ENCODE measurements around the gene INTS15.
"Not testable (repeated sequence)": the region's sequence is repeated elsewhere in the genome, so short reads cannot be mapped to it uniquely, and the experiment has no call there.

The INTS15 gene

GRCh38 chr7:6589829-6590644, at the start of gene INTS15:
Gene INTS15, plus strand, starts transcription at chr7:6590021. Its CDS starts 263 bp downstream, at chr7:6590284.
- no peak for FAIRE-seq

- no peak for FAIRE-seq
Measured at GRCh38 chr7:6542368-6542767, 47.5 kb upstream of the INTS15 start.

GRCh38 chr7:6545398-6546126, 44.3 kb upstream of the INTS15 start:
- FAIRE-seq = no peak

DNA sequence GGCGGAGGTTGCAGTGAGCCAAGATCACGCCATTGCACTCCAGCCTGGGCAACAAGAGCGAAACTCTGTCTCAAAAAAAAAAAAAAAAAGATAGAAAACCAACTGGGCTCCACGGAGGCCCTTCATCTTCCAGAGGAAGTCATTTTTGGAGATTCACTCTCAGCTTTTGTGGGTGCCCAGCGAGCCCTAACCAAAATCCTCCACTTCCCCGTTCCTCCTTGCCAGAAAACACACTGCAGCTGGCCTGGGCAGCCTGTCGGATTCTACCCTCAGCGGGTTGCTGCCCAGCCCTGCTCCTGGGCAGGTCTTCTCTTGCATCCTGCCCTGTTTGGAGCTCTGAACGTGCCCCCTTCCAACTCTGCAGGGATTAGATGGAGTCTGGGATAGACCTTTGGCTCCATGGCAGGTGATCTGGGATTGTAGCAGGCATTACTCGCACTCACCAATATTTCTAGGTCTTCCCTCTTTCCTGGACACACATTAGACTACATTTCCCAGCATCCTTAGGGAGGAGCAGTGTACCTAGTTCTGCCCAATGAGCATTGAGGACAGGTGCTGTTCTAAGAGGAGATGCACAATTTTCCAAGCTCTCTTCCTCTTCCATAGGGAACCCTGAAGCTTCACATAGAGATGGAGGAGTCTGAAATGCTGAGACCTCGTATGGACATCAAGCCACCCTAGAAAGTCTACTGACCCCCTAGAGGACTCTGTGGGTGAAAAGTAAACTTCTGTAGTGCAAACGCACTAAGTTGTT, 43.1 kb upstream of the INTS15 start:
- FAIRE-seq = no peak

GRCh38 chr7:6547400-6547799, 42.4 kb upstream of the INTS15 start:
- no peak for FAIRE-seq

DNA sequence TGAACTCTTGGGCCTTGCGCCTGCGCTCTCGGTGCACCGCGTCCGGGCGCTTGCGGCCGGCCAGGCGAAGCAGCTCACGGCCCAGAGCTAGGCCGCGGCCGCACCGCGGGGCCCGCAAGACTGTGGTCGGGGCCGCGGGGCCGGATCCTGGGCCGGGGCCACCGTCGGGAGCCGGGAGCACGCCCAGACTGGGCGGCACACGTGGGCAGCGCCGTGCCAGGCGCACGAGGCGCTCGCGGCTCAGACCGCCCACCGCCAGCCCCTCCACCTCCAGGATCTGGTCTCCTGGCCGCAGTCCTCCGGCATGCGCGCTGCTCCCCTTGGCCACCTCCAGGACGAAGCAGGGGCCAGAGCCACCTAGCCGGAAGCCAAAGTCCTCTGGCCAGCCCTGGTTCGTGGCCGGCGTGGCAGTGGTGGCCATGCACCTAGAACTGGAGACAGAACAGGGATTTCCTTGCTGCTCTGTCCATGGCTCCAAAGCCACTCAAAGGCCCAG, 38.8 kb upstream of the INTS15 start, which contains the start of gene GRID2IP:
GRID2IP (minus strand) TSS at position 446 of the 496 bp plus-strand sequence; CDS start at position 421, 25 bp downstream.
- no peak for FAIRE-seq

GRCh38 chr7:6553448-6554044, 36.3 kb upstream of the INTS15 start:
- no peak for FAIRE-seq

GRCh38 chr7:6554848-6555247, 35.0 kb upstream of the INTS15 start:
- FAIRE-seq = no peak

GRCh38 chr7:6556196-6556595, 33.6 kb upstream of the INTS15 start:
- no peak for FAIRE-seq

- FAIRE-seq = no peak
Measured at GRCh38 chr7:6558837-6559236, 31.0 kb upstream of the INTS15 start.

DNA sequence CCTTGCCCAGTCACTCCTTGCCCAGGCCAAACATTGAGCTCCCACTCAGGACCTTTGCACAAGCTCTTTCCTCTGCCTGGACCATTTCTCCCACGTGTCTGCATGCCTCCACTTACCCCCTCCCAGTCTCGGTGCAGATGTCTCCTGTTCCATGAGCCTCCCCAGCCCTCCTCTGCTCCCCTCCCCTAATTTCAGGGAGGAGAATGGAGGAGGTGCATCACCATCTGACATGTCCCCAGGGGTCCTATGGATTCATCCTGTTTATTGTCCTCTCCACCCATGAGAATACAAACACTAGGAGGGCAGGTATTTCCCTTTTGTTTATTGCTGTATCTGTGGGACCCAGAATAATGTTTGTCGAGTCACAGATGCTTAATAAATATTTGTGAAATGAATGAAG, 29.9 kb upstream of the INTS15 start:
- no peak for FAIRE-seq

DNA sequence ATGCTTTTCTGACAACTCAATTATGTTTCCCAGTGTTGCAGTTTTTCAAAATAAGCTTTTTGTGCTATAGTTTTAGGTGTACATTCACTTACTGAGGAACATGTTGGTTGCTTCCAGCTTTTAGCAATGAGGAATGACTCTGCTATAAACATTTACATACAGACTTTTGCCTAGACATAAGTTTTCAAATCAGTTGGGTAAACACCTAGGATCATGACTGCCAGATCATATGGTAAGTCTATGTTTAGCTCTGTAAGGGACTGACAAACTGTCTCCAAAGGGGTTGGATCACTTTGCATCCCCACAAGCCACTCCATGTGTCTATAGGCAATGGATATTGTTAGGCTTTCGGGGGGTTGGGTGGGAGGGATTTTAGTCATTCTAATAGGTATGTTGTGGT, 27.7 kb upstream of the INTS15 start:
- no peak for FAIRE-seq

- no peak for FAIRE-seq
Measured at GRCh38 chr7:6563936-6564770, 25.7 kb upstream of the INTS15 start.

DNA sequence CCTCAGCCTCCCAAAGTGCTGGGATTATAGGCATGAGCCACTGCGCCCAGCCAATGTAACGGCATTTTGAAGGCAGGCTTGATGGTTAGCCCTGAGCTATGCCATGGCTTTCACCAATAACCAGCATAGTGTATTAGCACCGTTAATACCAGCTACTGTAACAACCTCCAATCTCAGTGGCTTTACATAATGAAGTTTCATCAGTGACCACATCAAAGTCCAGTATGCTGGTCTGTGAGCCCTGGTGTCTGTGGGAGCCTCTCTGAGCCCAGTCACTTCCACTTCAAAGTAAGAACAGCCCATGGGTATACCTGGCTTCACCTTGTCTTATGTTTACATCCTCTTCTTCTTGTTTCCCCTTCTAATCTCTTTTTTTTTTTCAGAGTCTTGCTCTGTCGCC, 24.2 kb upstream of the INTS15 start:
- no peak for FAIRE-seq

DNA sequence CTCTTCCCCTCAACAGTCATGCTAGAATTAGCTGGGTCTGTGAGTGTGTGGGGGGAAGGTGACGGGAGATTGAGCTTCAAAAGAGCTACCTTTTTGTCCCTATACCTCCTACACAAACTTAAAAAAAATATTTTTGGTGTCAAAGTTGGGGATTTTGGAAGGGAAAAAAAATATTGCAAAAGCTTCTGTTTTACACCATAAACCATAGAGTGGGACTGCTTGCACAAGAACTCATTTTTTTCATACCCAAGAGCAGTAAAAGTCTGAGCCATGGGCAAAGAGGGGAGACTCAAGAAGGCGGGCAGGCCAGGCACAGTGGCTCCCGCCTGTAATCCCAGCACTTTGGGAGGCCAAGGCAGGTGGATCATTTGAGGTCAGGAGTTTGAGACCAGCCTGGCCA, 21.9 kb upstream of the INTS15 start:
- no peak for FAIRE-seq

DNA sequence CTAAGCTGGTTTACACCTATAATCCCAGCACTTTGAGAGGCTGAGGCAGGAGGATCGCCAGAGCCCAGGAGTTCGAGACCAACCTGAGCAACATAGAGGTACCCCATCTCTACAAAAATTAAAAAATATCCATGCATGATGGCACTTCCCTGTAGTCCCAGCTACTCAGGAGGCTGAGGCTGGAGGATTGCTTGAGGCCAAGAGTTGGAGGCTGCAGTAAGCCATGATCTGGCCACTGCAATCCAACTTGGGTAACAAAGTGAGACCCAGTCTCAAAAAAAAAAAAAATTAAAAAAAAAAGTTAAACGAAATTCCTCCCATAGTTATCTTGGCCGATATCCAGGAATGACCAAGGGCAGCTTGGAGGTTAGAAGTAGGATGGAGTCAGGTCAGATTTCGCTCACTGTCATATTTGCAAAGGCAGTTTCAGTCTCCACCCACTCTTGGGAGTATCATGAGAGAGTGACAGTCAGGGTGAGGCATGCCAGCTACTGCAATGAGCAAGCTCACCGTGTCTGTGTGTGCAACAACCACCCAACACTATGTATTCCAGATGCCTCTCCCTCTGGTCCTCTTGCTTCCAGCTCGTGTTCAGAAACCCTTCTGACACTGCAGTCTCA, 18.6 kb upstream of the INTS15 start:
- FAIRE-seq = no peak

DNA sequence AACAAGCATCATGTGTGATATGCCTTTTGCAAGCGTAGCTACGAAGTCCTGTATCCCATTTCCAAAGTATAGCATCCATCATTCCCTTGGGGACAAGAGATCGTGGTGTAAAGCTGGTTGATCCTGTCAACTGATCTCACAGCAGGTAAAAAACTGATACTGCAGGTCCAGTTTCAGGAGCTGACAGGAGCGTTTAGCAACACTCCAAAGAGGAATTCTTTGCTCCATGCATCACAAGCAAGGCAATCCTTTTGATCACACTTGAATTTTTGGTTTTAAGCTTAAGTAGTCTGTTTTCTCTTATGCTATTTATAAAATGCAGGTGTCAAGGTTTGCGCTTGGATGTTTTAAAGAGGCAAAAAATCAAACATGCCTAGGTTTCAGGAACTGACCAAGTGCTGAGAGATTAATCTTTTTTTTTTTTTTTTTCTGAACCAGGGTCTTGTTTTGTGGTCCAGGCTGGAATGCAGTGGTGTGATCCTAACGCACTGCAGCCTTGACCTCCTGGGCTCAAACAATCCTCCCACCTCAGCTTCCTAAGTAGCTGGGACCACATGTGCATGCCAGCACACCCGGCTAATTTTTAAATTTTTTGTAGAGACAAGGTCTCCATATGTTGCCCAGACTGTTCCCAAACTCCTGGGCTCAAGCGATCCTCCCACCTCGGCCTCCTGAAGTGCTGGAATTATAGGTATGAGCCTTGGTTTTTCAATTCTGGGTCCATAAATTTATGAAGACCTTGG, 14.4 kb upstream of the INTS15 start:
- no peak for FAIRE-seq

DNA sequence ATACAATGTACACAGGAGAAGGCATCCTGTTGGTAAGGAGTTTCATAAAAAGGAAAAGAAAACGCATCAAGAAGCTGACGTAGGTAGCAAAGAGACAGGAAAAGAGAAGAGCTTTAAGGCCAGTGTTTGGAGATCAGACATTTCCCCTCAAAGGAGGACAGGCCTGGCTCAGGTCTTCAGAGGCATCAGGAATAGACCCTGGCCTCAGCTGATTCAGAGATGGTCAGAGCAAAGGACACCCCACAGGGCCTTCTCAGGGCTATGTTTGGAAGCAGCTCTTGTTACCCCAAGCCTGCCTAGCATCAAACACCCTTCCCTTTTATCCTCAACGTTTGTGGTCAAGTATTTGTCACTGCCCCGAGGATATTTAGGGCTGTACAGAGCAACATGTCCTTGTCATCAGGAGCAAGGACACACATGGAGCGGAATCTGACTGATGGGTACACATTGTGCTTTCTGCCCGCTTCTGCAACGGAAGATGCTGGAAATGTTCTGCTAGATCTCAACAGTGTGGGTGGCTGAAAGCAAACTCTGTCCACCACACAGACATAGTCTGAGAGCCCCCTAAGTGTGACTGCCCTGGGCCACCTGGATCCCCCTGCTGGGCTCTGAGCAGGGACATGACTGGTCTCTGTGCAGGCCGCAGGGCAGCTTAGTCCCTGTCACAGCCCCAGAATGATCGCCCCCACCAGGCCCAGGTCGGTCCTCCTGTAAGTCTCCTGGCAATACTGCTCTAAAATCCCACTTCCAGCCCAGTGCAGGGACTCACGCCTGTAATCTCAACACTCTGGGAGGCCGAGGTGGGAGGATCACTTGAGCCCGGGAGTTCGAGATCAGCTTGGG, 13.6 kb upstream of the INTS15 start:
- no peak for FAIRE-seq

- FAIRE-seq = not testable (repeated sequence)
Measured at GRCh38 chr7:6576867-6577368, 12.9 kb upstream of the INTS15 start.
